Chondrocyte (in vitro differentiated cells): ENCODE results near the gene KCNQ1. TPM values are rescaled to one million over a fixed set of nuclear protein-coding genes. Genes with fewer than 3 reads are reported as not detected.

Source experiments
- DNase-seq: peaks from one replicate; pipeline ENCODE4 v3.0.0; 2021; ENCODE audit warnings: mixed read lengths, low spot score
- H3K27ac Mint-ChIP-seq: one replicate; pipeline ENCODE4 v1.8.0; 2021; ENCODE audit warnings: mild to moderate bottlenecking, moderate library complexity, mixed read lengths; ENCODE audit not compliant: unreplicated experiment
- H3K27me3 Mint-ChIP-seq: 2 replicates; pipeline ENCODE4 v1.8.0; 2021; ENCODE audit warnings: low read depth, mixed read lengths
- H3K36me3 Mint-ChIP-seq: 2 replicates; pipeline ENCODE4 v1.8.0; 2021; ENCODE audit warnings: low read depth, mixed read lengths
- H3K4me1 Mint-ChIP-seq: 2 replicates; pipeline ENCODE4 v1.8.0; 2021; ENCODE audit warnings: low read depth, mild to moderate bottlenecking, mixed read lengths
- H3K4me3 Mint-ChIP-seq: one replicate; pipeline ENCODE4 v1.8.0; 2021; ENCODE audit warnings: mild to moderate bottlenecking, moderate library complexity, mixed read lengths; ENCODE audit not compliant: unreplicated experiment
- H3K9me3 Mint-ChIP-seq: 2 replicates; pipeline ENCODE4 v1.8.0; 2021; ENCODE audit warnings: low read depth, mixed read lengths
- total RNA-seq: library from RNA; stranded (reverse); gene quantifications from 3 replicates; pipeline ENCODE4 v1.2.1, GENCODE V29; 2021
- TF ChIP-seq, protein P1 (sequence below): fragments of 200-600 bp; sonication (generic); IDR thresholded peaks from 2 replicates; pipeline ENCODE4 v1.5.0; 2021; ENCODE audit warnings: antibody characterized with exemption, mild to moderate bottlenecking, moderate library complexity

Gene KCNQ1
- total RNA-seq, 1 donor from 2014 or later, result not detected

DNA sequence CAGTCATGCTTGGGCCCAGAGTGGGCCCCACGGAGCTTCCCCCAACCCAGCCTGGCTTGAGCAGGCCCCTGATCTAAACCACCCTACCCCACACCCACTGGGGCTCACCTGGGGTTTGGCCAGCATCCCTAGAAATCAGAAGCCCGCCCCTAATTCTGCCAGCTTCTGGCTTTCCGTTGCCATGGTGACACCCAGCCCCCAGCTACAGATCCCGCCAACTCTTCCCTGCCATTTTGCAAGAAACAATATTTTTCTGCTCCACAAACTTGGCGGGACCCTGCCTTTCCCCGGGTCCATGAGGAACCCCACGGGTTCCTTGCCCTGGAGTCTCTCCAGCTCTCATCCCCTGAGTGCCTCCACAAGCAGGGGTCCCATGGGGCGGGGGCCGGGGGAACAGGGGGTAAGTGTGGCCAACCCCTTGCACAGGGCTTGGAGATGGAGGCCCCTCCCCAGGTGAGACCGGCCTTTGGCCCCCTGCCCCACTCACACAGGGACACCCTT is 350.7 kb downstream of the KCNQ1 start:
- peaks cover 10% of the 10 kb centered on the region for H3K9me3 Mint-ChIP-seq
- H3K4me3 Mint-ChIP-seq, result no peak overlapping the region
- peaks cover 23% of the 10 kb centered on the region for H3K27me3 Mint-ChIP-seq
- H3K36me3 Mint-ChIP-seq, result peaks cover 6% of the 10 kb centered on the region
- TF ChIP-seq, protein P1, sequence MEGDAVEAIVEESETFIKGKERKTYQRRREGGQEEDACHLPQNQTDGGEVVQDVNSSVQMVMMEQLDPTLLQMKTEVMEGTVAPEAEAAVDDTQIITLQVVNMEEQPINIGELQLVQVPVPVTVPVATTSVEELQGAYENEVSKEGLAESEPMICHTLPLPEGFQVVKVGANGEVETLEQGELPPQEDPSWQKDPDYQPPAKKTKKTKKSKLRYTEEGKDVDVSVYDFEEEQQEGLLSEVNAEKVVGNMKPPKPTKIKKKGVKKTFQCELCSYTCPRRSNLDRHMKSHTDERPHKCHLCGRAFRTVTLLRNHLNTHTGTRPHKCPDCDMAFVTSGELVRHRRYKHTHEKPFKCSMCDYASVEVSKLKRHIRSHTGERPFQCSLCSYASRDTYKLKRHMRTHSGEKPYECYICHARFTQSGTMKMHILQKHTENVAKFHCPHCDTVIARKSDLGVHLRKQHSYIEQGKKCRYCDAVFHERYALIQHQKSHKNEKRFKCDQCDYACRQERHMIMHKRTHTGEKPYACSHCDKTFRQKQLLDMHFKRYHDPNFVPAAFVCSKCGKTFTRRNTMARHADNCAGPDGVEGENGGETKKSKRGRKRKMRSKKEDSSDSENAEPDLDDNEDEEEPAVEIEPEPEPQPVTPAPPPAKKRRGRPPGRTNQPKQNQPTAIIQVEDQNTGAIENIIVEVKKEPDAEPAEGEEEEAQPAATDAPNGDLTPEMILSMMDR, result no peak
- no peaks in the 10 kb centered on the region for H3K4me1 Mint-ChIP-seq
- DNase-seq, result peak; percentile 75
- no peak overlapping the region for H3K27ac Mint-ChIP-seq

DNA sequence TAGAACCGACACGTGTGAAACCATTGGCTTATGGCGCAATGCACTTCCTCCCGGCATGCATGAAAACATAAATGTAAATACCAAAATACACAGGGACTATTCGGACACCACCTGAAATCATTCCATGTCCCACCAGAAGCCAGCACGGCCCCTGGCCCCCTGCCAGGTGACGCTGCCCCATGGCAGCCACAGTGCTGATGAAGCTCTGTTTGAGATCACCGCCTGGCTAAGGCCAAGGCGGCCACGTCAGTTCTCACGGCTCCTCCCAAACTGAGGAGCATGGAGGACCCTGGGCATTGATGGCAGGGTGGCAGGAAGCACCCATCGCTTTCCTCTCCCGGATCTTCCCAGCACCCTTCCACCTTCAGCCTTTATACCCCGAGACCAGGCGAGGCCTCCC is 351.3 kb downstream of the KCNQ1 start:
- H3K27ac Mint-ChIP-seq, result no peak overlapping the region
- peaks cover 10% of the 10 kb centered on the region for H3K9me3 Mint-ChIP-seq
- TF ChIP-seq, protein P1, result no peak
- H3K4me3 Mint-ChIP-seq, result no peak overlapping the region
- peaks cover 20% of the 10 kb centered on the region for H3K27me3 Mint-ChIP-seq
- no peaks in the 10 kb centered on the region for H3K4me1 Mint-ChIP-seq
- DNase-seq, result peak; percentile 66
- peaks cover 6% of the 10 kb centered on the region for H3K36me3 Mint-ChIP-seq

DNA sequence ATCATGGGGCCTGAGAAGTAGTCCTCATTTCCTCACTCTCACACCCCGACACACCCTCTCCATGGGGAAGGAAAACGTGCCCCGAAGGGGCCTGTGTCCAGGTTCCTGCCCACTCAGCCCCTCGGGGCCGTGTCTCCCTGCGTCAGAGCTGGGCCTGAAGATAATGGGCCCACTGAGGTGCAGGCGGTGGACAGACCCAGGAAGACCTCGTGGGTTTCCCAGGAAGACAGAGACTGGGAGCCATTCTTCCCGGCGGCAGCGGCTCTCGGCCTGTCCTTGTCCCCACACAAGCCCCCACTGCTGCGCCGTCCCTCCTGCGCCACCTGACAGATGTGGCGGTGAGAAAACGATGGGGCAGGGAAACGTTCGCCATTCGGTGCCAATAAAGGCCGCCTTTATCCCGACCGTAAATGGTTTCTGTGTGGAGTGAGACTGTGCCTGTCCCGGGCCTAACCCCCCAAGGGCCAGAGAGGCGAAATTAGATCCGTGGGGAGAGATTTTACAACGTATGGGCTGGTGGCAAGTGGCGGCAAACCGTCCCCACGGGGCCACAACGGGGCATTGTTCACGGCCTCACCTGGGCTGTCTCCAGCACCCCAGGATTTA is 351.8 kb downstream of the KCNQ1 start:
- H3K36me3 Mint-ChIP-seq, result peaks cover 6% of the 10 kb centered on the region
- no peak overlapping the region for H3K4me3 Mint-ChIP-seq
- TF ChIP-seq, protein P1, result no peak
- H3K9me3 Mint-ChIP-seq, result peaks cover 10% of the 10 kb centered on the region
- H3K27ac Mint-ChIP-seq, result no peak overlapping the region
- no peaks in the 10 kb centered on the region for H3K4me1 Mint-ChIP-seq
- peak; percentile 55 for DNase-seq
- peaks cover 20% of the 10 kb centered on the region for H3K27me3 Mint-ChIP-seq

DNA sequence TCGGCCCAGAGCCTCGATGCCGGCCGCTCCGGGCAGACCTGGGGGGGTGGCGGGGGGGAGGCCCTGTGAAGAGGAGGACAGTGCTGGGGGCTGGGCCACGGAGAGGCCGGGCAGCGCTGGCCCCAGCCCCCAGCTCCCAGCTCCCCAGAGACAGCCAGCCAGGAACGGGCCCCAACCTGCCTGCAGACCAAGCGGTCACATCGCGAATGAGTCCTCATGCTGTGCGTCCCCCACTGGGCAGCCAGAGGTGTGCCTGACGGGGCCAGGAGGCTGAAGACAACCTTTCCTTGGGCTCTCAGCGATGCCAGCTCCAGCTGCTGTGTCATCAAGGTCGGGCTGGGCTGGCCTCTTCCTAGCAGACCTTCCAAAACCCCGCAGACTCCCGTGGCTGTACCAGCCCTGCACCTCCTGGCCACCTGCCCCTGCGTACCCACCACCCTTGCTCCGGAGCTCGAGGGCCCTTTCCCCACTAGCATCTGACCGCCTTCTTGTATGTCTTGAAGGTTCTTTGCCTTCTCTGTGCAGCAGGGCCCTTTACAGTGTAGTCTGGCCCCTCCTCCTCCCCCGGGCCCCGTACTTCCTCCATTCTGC is 352.4 kb downstream of the KCNQ1 start:
- peaks cover 17% of the 10 kb centered on the region for H3K27me3 Mint-ChIP-seq
- no peak overlapping the region for H3K27ac Mint-ChIP-seq
- TF ChIP-seq, protein P1, result no peak
- H3K36me3 Mint-ChIP-seq, result peaks cover 6% of the 10 kb centered on the region
- peak; percentile 84 for DNase-seq
- no peak overlapping the region for H3K4me3 Mint-ChIP-seq
- no peaks in the 10 kb centered on the region for H3K4me1 Mint-ChIP-seq
- H3K9me3 Mint-ChIP-seq, result peaks cover 10% of the 10 kb centered on the region

DNA sequence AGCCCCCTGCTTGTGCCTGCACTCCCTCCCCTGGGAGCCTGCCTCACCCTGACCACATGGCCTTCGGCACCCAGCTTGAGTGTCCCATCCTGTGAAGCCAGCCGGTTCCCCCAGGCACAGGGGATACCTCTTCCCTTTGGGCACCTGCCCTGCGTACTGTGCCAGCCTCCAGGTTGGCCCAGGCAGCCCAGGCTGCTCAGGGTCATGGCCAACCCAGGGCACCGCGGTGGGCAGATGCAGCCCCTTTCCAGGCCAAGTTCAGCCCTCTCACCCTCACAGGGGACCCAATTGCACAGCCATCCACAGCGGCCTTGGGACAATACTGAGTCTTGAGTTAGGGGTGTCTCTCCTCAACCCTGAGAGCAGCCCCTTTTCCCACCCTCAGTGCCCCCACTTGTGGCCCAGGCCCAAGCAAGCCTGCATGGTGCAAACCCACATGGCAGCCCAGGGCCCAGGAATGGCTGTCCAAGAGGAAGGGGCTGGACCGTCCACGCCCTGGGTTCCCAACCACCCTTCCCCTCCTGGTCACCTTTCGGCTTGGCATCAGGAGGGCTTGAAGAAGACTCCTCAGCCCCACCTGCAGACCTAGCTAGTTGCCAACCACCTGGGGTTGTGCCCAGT is 353.0 kb downstream of the KCNQ1 start:
- peaks cover 10% of the 10 kb centered on the region for H3K9me3 Mint-ChIP-seq
- H3K36me3 Mint-ChIP-seq, result peaks cover 6% of the 10 kb centered on the region
- H3K27ac Mint-ChIP-seq, result no peak overlapping the region
- H3K27me3 Mint-ChIP-seq, result peaks cover 15% of the 10 kb centered on the region
- peak; percentile 67 for DNase-seq
- TF ChIP-seq, protein P1, result no peak
- no peak overlapping the region for H3K4me3 Mint-ChIP-seq
- H3K4me1 Mint-ChIP-seq, result no peaks in the 10 kb centered on the region
